ENCODE measurements around the gene DLGAP5. TPM values are rescaled to one million over a fixed set of nuclear protein-coding genes. Genes with fewer than 3 reads are reported as not detected.
A peak's percentile ranks its signal among the peaks of the same experiment; 100 is the strongest.

Gene DLGAP5
- polyA plus RNA-seq, 4 donors: 0.81 to 13.2 (median 6.6) TPM

GRCh38 chr14:55158412-55158811 lies 33.0 kb downstream of the DLGAP5 start:
- no peak overlapping the region for H3K4me3 ChIP-seq (ENCODE audit: low read depth in 1 of 3, low read length in 3 of 3)
- no peaks in the 10 kb centered on the region for H3K9me3 ChIP-seq (ENCODE audit: control insufficient read depth in 2 of 2, insufficient read depth in 1 of 2, low read depth in 1 of 2, low read length in 1 of 2)
- WGBS, 3 donors: 75 to 87% (median 78%) methylated on average over 3 of the region's 3 CpGs
- no peaks in the 10 kb centered on the region for H3K4me1 ChIP-seq (ENCODE audit: control insufficient read depth in 3 of 3, insufficient read depth in 2 of 3, low read depth in 1 of 3, low read length in 2 of 3)
- DNase-seq (peak in 1 of 2 donors; percentile 15), FAIRE-seq (no peak)
- no peaks in the 10 kb centered on the region for H3K27me3 ChIP-seq (ENCODE audit: control insufficient read depth in 3 of 3, insufficient read depth in 3 of 3, low read length in 3 of 3)
- H3K36me3 ChIP-seq (ENCODE audit: control insufficient read depth in 3 of 3, insufficient read depth in 2 of 3, low read depth in 1 of 3, low read length in 3 of 3): peaks cover 0 to 4% (median 2%) of the 10 kb centered on the region in 3 donors
- peak overlapping the region in 1 of 3 donors; percentile 26 for H3K27ac ChIP-seq (ENCODE audit: low read depth in 1 of 3, low read length in 2 of 3)

- Histone ChIP-seq H3K36me3 (ENCODE audit: control insufficient read depth in 3 of 3, insufficient read depth in 2 of 3, low read depth in 1 of 3, low read length in 3 of 3) (peaks cover 0 to 2% (median 2%) of the 10 kb centered on the region in 3 donors), H3K4me3 (ENCODE audit: low read depth in 1 of 3, low read length in 3 of 3) (no peak overlapping the region), H3K9me3 (ENCODE audit: control insufficient read depth in 2 of 2, insufficient read depth in 1 of 2, low read depth in 1 of 2, low read length in 1 of 2) (no peaks in the 10 kb centered on the region), H3K27ac (ENCODE audit: low read depth in 1 of 3, low read length in 2 of 3) (no peak overlapping the region), H3K4me1 (ENCODE audit: control insufficient read depth in 3 of 3, insufficient read depth in 2 of 3, low read depth in 1 of 3, low read length in 2 of 3) (no peaks in the 10 kb centered on the region), H3K27me3 (ENCODE audit: control insufficient read depth in 3 of 3, insufficient read depth in 3 of 3, low read length in 3 of 3) (no peaks in the 10 kb centered on the region)
- DNase-seq (no peak), FAIRE-seq (no peak)
- WGBS, 3 donors: 68 to 82% (median 74%) methylated on average over 1 of the region's 1 CpG
Observed at GRCh38 chr14:55157080-55157479, 34.3 kb downstream of the DLGAP5 start.

- no peak for DNase-seq
- WGBS, 3 donors: 95 to 100% (median 96%) methylated on average over 3 of the region's 3 CpGs
Observed at GRCh38 chr14:55153951-55154350, 37.4 kb downstream of the DLGAP5 start.

GRCh38 chr14:55152052-55152753 lies 39.2 kb downstream of the DLGAP5 start:
- FAIRE-seq: no peak
- Histone ChIP-seq H3K27ac (ENCODE audit: low read depth in 1 of 3, low read length in 2 of 3) (no peak overlapping the region), H3K4me1 (ENCODE audit: control insufficient read depth in 3 of 3, insufficient read depth in 2 of 3, low read depth in 1 of 3, low read length in 2 of 3) (no peaks in the 10 kb centered on the region), H3K9me3 (ENCODE audit: control insufficient read depth in 2 of 2, insufficient read depth in 1 of 2, low read depth in 1 of 2, low read length in 1 of 2) (no peaks in the 10 kb centered on the region), H3K4me3 (ENCODE audit: low read depth in 1 of 3, low read length in 3 of 3) (no peak overlapping the region), H3K27me3 (ENCODE audit: control insufficient read depth in 3 of 3, insufficient read depth in 3 of 3, low read length in 3 of 3) (no peaks in the 10 kb centered on the region), H3K36me3 (ENCODE audit: control insufficient read depth in 3 of 3, insufficient read depth in 2 of 3, low read depth in 1 of 3, low read length in 3 of 3) (peaks cover 0 to 2% (median 0%) of the 10 kb centered on the region in 3 donors)
- WGBS, 3 donors: 61 to 93% (median 67%) methylated on average over 1 of the region's 1 CpG
- no peak for DNase-seq

More at GRCh38 chr14:55153951-55154350, 37.4 kb downstream of the DLGAP5 start:
- Histone ChIP-seq H3K9me3 (ENCODE audit: control insufficient read depth in 2 of 2, insufficient read depth in 1 of 2, low read depth in 1 of 2, low read length in 1 of 2) (no peaks in the 10 kb centered on the region), H3K36me3 (ENCODE audit: control insufficient read depth in 3 of 3, insufficient read depth in 2 of 3, low read depth in 1 of 3, low read length in 3 of 3) (peaks cover 0 to 2% (median 0%) of the 10 kb centered on the region in 3 donors), H3K27ac (ENCODE audit: low read depth in 1 of 3, low read length in 2 of 3) (no peak overlapping the region), H3K27me3 (ENCODE audit: control insufficient read depth in 3 of 3, insufficient read depth in 3 of 3, low read length in 3 of 3) (no peaks in the 10 kb centered on the region), H3K4me1 (ENCODE audit: control insufficient read depth in 3 of 3, insufficient read depth in 2 of 3, low read depth in 1 of 3, low read length in 2 of 3) (no peaks in the 10 kb centered on the region), H3K4me3 (ENCODE audit: low read depth in 1 of 3, low read length in 3 of 3) (no peak overlapping the region)
- FAIRE-seq: no peak

GRCh38 chr14:55151601-55152000 lies 39.8 kb downstream of the DLGAP5 start:
- Histone ChIP-seq H3K36me3 (ENCODE audit: control insufficient read depth in 3 of 3, insufficient read depth in 2 of 3, low read depth in 1 of 3, low read length in 3 of 3) (peaks cover 0 to 2% (median 0%) of the 10 kb centered on the region in 3 donors), H3K27ac (ENCODE audit: low read depth in 1 of 3, low read length in 2 of 3) (no peak overlapping the region), H3K27me3 (ENCODE audit: control insufficient read depth in 3 of 3, insufficient read depth in 3 of 3, low read length in 3 of 3) (no peaks in the 10 kb centered on the region), H3K4me1 (ENCODE audit: control insufficient read depth in 3 of 3, insufficient read depth in 2 of 3, low read depth in 1 of 3, low read length in 2 of 3) (no peaks in the 10 kb centered on the region), H3K4me3 (ENCODE audit: low read depth in 1 of 3, low read length in 3 of 3) (no peak overlapping the region), H3K9me3 (ENCODE audit: control insufficient read depth in 2 of 2, insufficient read depth in 1 of 2, low read depth in 1 of 2, low read length in 1 of 2) (no peaks in the 10 kb centered on the region)
- DNase-seq (no peak), FAIRE-seq (no peak)
- WGBS, 3 donors: 89 to 91% (median 90%) methylated on average over 1 of the region's 1 CpG

- no peaks in the 10 kb centered on the region for H3K4me1 ChIP-seq (ENCODE audit: control insufficient read depth in 3 of 3, insufficient read depth in 2 of 3, low read depth in 1 of 3, low read length in 2 of 3)
- DNase-seq: peak in 1 of 2 donors; percentile 42
- no peak overlapping the region for H3K4me3 ChIP-seq (ENCODE audit: low read depth in 1 of 3, low read length in 3 of 3)
- no peak overlapping the region for H3K27ac ChIP-seq (ENCODE audit: low read depth in 1 of 3, low read length in 2 of 3)
- 81 to 92% (median 82%) methylated on average over 2 of the region's 2 CpGs for WGBS, 3 donors
- no peak for FAIRE-seq
- H3K9me3 ChIP-seq (ENCODE audit: control insufficient read depth in 2 of 2, insufficient read depth in 1 of 2, low read depth in 1 of 2, low read length in 1 of 2): no peaks in the 10 kb centered on the region
- H3K36me3 ChIP-seq (ENCODE audit: control insufficient read depth in 3 of 3, insufficient read depth in 2 of 3, low read depth in 1 of 3, low read length in 3 of 3): peaks cover 8 to 24% (median 15%) of the 10 kb centered on the region in 3 donors
- no peaks in the 10 kb centered on the region for H3K27me3 ChIP-seq (ENCODE audit: control insufficient read depth in 3 of 3, insufficient read depth in 3 of 3, low read length in 3 of 3)
Observed at GRCh38 chr14:55146425-55146824, 45.0 kb downstream of the DLGAP5 start.

GRCh38 chr14:55142466-55142865 lies 48.9 kb downstream of the DLGAP5 start:
- DNase-seq (no peak), FAIRE-seq (no peak)
- Histone ChIP-seq H3K4me3 (ENCODE audit: low read depth in 1 of 3, low read length in 3 of 3) (no peak overlapping the region), H3K36me3 (ENCODE audit: control insufficient read depth in 3 of 3, insufficient read depth in 2 of 3, low read depth in 1 of 3, low read length in 3 of 3) (peaks cover 21 to 49% (median 43%) of the 10 kb centered on the region in 3 donors), H3K27me3 (ENCODE audit: control insufficient read depth in 3 of 3, insufficient read depth in 3 of 3, low read length in 3 of 3) (no peaks in the 10 kb centered on the region), H3K9me3 (ENCODE audit: control insufficient read depth in 2 of 2, insufficient read depth in 1 of 2, low read depth in 1 of 2, low read length in 1 of 2) (no peaks in the 10 kb centered on the region), H3K4me1 (ENCODE audit: control insufficient read depth in 3 of 3, insufficient read depth in 2 of 3, low read depth in 1 of 3, low read length in 2 of 3) (peaks cover 2 to 23% (median 3%) of the 10 kb centered on the region in 3 donors), H3K27ac (ENCODE audit: low read depth in 1 of 3, low read length in 2 of 3) (no peak overlapping the region)
- WGBS, 3 donors: 77 to 87% (median 86%) methylated on average over 2 of the region's 2 CpGs

- Histone ChIP-seq H3K9me3 (ENCODE audit: control insufficient read depth in 2 of 2, insufficient read depth in 1 of 2, low read depth in 1 of 2, low read length in 1 of 2) (no peaks in the 10 kb centered on the region), H3K4me1 (ENCODE audit: control insufficient read depth in 3 of 3, insufficient read depth in 2 of 3, low read depth in 1 of 3, low read length in 2 of 3) (peaks cover 2 to 30% (median 3%) of the 10 kb centered on the region in 3 donors), H3K36me3 (ENCODE audit: control insufficient read depth in 3 of 3, insufficient read depth in 2 of 3, low read depth in 1 of 3, low read length in 3 of 3) (peaks cover 21 to 54% (median 45%) of the 10 kb centered on the region in 3 donors), H3K27ac (ENCODE audit: low read depth in 1 of 3, low read length in 2 of 3) (peak overlapping the region in 1 of 3 donors; percentile 30), H3K4me3 (ENCODE audit: low read depth in 1 of 3, low read length in 3 of 3) (no peak overlapping the region), H3K27me3 (ENCODE audit: control insufficient read depth in 3 of 3, insufficient read depth in 3 of 3, low read length in 3 of 3) (no peaks in the 10 kb centered on the region)
- FAIRE-seq (no peak), DNase-seq (peak; percentile 67 to 68)
- WGBS, 3 donors: 72 to 87% (median 78%) methylated on average over 3 of the region's 3 CpGs
Observed at GRCh38 chr14:55141825-55142224, 49.6 kb downstream of the DLGAP5 start.

Data from small intestine (tissue), 7 donors.